Measurements from ENCODE around the gene SFXN3. TPM values are rescaled to one million over a fixed set of nuclear protein-coding genes. Genes with fewer than 3 reads are reported as not detected.
A peak's percentile ranks its signal among the peaks of the same experiment; 100 is the strongest.

The SFXN3 gene
- total RNA-seq, 1 donor from 2014 or later = 15.3 TPM

DNA sequence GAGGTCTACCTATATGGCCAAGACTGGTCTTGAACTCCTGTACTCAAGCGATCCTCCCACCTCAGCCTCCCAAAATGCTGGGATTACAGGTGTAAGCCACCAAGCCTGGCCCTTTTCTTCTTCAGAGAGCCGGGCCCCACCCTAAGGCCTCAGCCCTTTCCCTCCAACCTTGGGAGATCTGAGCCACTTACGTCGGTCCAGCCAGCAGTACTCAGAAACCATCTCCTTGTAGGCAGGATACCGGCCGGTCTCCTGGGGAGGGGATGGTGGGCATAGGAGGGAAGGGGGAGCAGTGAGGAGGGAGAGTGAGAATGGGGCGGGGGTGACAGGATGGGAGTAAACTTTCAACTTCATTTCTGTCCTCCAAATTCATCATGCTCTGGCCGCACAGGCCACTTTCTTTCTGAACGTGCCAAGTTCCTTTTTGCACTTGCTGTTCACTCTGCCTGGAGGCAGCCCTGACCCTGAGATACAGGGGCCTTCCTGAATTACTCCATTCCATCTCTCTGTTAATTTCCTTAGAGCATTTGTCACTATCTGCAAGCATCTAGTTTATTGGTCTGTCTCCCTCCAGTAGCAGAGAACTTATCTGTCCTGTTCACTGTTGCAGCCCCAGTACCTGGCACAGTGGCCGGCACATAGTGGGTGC, 10.5 kb upstream of the SFXN3 start:
- no peak for DNase-seq (ENCODE audit: extremely low spot score, unreplicated experiment)
- H3K27ac Mint-ChIP-seq = peak overlapping the region; percentile 27

DNA sequence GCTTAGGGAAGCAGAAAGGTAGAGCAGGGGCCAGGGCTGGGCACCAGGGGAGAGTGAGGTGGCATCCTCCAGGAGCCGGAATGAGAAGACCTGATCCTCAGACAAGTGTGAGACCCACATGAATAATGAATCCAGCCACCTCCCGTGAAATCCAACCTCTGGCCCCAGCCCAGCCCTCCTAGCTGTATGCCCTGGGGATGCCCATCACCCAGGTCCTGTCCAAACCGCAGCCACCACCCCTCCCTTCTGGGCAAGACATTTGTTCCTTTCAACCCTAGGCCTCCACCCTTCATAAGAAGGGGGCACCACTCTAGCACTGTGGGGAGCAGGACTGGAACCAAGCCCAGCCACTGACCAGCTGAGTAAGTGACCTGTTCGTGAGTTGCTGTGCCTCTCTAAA, 9.8 kb upstream of the SFXN3 start:
- H3K27me3 Mint-ChIP-seq = peaks cover 28% of the 10 kb centered on the region
- no peak overlapping the region for H3K27ac Mint-ChIP-seq
- peaks cover 16% of the 10 kb centered on the region for H3K4me1 Mint-ChIP-seq (ENCODE audit: unreplicated experiment)
- TF ChIP-seq, protein P1, sequence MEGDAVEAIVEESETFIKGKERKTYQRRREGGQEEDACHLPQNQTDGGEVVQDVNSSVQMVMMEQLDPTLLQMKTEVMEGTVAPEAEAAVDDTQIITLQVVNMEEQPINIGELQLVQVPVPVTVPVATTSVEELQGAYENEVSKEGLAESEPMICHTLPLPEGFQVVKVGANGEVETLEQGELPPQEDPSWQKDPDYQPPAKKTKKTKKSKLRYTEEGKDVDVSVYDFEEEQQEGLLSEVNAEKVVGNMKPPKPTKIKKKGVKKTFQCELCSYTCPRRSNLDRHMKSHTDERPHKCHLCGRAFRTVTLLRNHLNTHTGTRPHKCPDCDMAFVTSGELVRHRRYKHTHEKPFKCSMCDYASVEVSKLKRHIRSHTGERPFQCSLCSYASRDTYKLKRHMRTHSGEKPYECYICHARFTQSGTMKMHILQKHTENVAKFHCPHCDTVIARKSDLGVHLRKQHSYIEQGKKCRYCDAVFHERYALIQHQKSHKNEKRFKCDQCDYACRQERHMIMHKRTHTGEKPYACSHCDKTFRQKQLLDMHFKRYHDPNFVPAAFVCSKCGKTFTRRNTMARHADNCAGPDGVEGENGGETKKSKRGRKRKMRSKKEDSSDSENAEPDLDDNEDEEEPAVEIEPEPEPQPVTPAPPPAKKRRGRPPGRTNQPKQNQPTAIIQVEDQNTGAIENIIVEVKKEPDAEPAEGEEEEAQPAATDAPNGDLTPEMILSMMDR (conservative IDR thresholded peaks at IDR 0.05) = no peak
- H3K4me3 Mint-ChIP-seq = no peak overlapping the region
- H3K9me3 Mint-ChIP-seq = no peaks in the 10 kb centered on the region
- H3K36me3 Mint-ChIP-seq = no peaks in the 10 kb centered on the region
- DNase-seq (ENCODE audit: extremely low spot score, unreplicated experiment) = peak; percentile 64

More for the DNA sequence above, 10.5 kb upstream of the SFXN3 start:
- Mint-ChIP-seq H3K36me3 (no peaks in the 10 kb centered on the region), H3K27me3 (peaks cover 31% of the 10 kb centered on the region), H3K4me3 (peak overlapping the region; percentile 51), H3K4me1 (ENCODE audit: unreplicated experiment) (peaks cover 19% of the 10 kb centered on the region), H3K9me3 (no peaks in the 10 kb centered on the region)
- TF ChIP-seq, protein P1 (conservative IDR thresholded peaks at IDR 0.05) = no peak

DNA sequence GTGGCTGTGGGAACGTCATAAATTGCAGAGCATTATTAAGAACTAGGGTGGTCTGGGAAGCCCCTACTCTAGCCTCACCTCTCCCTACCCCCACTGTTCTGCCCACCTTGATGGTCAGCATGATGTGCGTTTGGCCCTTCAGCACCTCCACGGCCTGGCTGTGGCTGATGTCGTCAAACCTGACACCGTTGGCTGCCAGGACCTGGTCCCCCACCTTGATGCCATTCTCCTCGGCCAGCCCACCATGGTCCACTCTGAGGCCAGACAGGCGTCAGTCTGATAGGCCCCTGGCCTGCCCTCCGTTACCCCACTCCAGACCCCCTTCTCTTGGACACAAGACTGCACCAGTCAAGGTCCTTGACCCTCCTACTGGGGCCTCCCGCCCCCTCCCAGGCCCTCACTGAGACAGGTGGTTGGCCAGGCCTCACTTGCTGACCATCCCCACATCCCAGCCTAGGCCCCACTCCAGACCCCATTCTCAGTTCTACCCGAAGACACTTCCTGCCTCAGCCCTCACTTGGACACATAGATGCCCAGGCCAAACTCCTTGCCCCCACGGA, 9.3 kb upstream of the SFXN3 start:
- H3K36me3 Mint-ChIP-seq = no peaks in the 10 kb centered on the region
- no peaks in the 10 kb centered on the region for H3K9me3 Mint-ChIP-seq
- no peak overlapping the region for H3K27ac Mint-ChIP-seq
- no peak overlapping the region for H3K4me3 Mint-ChIP-seq
- TF ChIP-seq, protein P1 (conservative IDR thresholded peaks at IDR 0.05) = no peak
- peaks cover 13% of the 10 kb centered on the region for H3K4me1 Mint-ChIP-seq (ENCODE audit: unreplicated experiment)
- H3K27me3 Mint-ChIP-seq = peaks cover 23% of the 10 kb centered on the region
- no peak for DNase-seq (ENCODE audit: extremely low spot score, unreplicated experiment)

DNA sequence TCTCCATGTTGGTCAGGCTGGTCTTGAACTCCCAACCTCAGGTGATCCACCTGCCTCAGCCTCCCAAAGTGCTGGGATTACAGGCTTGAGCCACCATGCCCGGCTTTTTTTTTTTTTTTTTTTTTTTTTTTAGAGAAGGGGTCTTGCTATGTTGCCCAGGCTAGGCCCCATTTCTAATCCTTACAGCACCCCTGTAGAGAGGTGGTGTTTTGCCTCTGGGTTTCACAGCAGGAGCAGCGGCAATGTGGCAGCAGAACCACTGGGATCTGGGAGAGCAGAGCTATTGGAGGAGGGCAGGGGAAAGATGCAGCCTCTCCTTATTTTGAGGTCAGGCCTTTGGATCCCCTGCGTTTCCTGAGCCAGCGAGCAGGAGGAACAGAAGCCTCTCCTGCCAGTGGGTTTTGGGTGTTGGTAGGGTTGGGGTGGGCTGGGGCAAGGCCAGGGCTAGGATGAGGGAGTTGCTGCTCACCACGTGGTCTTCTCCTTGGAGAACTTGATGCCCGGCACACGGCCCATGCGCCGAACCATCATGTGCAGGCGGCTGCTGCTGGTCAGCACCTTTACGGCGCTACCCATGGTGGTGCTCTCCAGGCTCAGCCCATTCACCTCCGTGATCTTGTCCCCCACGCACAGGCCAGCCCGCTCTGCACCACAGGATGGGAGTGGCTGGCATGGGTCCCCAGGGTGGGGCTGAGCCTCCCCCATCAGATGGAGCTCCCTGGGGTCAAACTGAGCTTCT, 7.9 kb upstream of the SFXN3 start:
- no peaks in the 10 kb centered on the region for H3K9me3 Mint-ChIP-seq

DNA sequence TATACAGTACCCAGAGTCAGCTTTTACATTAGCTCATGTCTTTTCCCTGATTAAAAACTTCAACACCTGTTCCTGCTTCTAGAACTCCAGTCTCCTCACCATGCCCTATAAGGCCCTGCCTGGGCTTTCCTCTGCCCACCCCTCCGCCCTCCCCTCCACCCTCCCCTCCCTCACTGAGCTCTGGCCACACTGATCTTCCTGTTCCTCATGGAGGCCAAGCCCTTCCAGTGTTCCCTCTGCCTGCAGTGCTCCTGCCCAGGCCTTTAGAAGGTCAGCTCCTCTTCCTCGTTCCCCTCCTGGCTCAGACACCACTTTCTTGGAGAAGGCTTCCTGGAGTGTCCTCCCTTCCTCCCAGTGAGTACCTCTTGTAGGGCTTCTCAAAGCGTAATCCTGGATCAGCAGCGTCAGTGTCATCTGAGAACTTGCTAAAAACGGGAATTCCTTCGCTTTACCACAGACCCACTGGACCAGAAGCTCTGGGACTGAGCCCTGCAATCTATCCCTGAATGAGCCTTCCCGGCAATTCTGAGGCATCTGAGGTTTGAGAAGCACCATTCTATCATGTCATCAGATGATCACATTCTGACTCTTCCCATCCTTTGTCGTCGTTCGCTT, 3.8 kb upstream of the SFXN3 start:
- Mint-ChIP-seq H3K9me3 (no peaks in the 10 kb centered on the region), H3K27me3 (peaks cover 17% of the 10 kb centered on the region), H3K4me3 (peak overlapping the region; percentile 47), H3K4me1 (ENCODE audit: unreplicated experiment) (peaks cover 24% of the 10 kb centered on the region), H3K36me3 (no peaks in the 10 kb centered on the region), H3K27ac (peak overlapping the region; percentile 40)
- TF ChIP-seq, protein P1 (conservative IDR thresholded peaks at IDR 0.05) = no peak
- DNase-seq (ENCODE audit: extremely low spot score, unreplicated experiment) = no peak

More for the DNA sequence above, 7.9 kb upstream of the SFXN3 start:
- Mint-ChIP-seq H3K27me3 (peaks cover 12% of the 10 kb centered on the region), H3K27ac (no peak overlapping the region), H3K36me3 (no peaks in the 10 kb centered on the region), H3K4me3 (no peak overlapping the region), H3K4me1 (ENCODE audit: unreplicated experiment) (peaks cover 24% of the 10 kb centered on the region)
- TF ChIP-seq, protein P1 (conservative IDR thresholded peaks at IDR 0.05) = no peak
- DNase-seq (ENCODE audit: extremely low spot score, unreplicated experiment) = no peak

Data from type B pancreatic cell (in vitro differentiated cells).